Osteocyte (in vitro differentiated cells): ENCODE data around the gene OAF. TPM values are rescaled to one million over a fixed set of nuclear protein-coding genes. Genes with fewer than 3 reads are reported as not detected.

Experiments used
- DNase-seq: peaks from one replicate; pipeline ENCODE4 v3.0.0; 2021; ENCODE audit warnings: mixed read lengths; ENCODE audit not compliant: unreplicated experiment; ENCODE audit errors: extremely low spot score
- H3K27ac Mint-ChIP-seq: one replicate; pipeline ENCODE4 v1.8.0; 2021; ENCODE audit warnings: mild to moderate bottlenecking, mixed read lengths; ENCODE audit not compliant: unreplicated experiment
- H3K27me3 Mint-ChIP-seq: one replicate; pipeline ENCODE4 v1.8.0; 2021; ENCODE audit warnings: mixed read lengths; ENCODE audit not compliant: unreplicated experiment
- H3K36me3 Mint-ChIP-seq: one replicate; pipeline ENCODE4 v1.8.0; 2021; ENCODE audit warnings: mixed read lengths; ENCODE audit not compliant: unreplicated experiment
- H3K4me1 Mint-ChIP-seq: one replicate; pipeline ENCODE4 v1.8.0; 2021; ENCODE audit warnings: mixed read lengths; ENCODE audit not compliant: unreplicated experiment
- H3K4me3 Mint-ChIP-seq: one replicate; pipeline ENCODE4 v1.8.0; 2021; ENCODE audit warnings: mild to moderate bottlenecking, moderate library complexity, mixed read lengths; ENCODE audit not compliant: unreplicated experiment
- H3K9me3 Mint-ChIP-seq: one replicate; pipeline ENCODE4 v1.8.0; 2021; ENCODE audit warnings: mixed read lengths; ENCODE audit not compliant: unreplicated experiment
- CTCF ChIP-seq: fragments of 200-600 bp; sonication (generic); IDR thresholded peaks from 2 replicates; pipeline ENCODE4 v1.5.0; 2021; ENCODE audit warnings: antibody characterized with exemption, mild to moderate bottlenecking, moderate library complexity
- total RNA-seq: library from RNA; stranded (reverse); gene quantifications from 2 replicates; pipeline ENCODE4 v1.2.1, GENCODE V29; 2021

The OAF gene
- total RNA-seq, 1 donor from 2014 or later, result 10.2 TPM

- TF ChIP-seq CTCF, result no peak
- peaks cover 3% of the 10 kb centered on the region for H3K4me1 Mint-ChIP-seq
- H3K9me3 Mint-ChIP-seq, result no peaks in the 10 kb centered on the region
- H3K27me3 Mint-ChIP-seq, result peaks cover 50% of the 10 kb centered on the region
- no peak for DNase-seq
- H3K4me3 Mint-ChIP-seq, result no peak overlapping the region
- no peak overlapping the region for H3K27ac Mint-ChIP-seq
- no peaks in the 10 kb centered on the region for H3K36me3 Mint-ChIP-seq
Measured at GRCh38 chr11:120198403-120198786, 12.4 kb upstream of the OAF start.

GRCh38 chr11:120198787-120199469 is 11.9 kb upstream of the OAF start:
- H3K4me1 Mint-ChIP-seq, result peaks cover 3% of the 10 kb centered on the region
- H3K27ac Mint-ChIP-seq, result no peak overlapping the region
- DNase-seq, result no peak

GRCh38 chr11:120199613-120200012 is 11.2 kb upstream of the OAF start:
- Mint-ChIP-seq H3K4me3 (no peak overlapping the region), H3K4me1 (peaks cover 3% of the 10 kb centered on the region), H3K27me3 (peaks cover 46% of the 10 kb centered on the region), H3K9me3 (no peaks in the 10 kb centered on the region), H3K36me3 (no peaks in the 10 kb centered on the region), H3K27ac (no peak overlapping the region)
- DNase-seq, result no peak
- no peak for TF ChIP-seq CTCF

More at GRCh38 chr11:120198787-120199469, 11.9 kb upstream of the OAF start:
- H3K27me3 Mint-ChIP-seq, result peaks cover 48% of the 10 kb centered on the region
- H3K4me3 Mint-ChIP-seq, result no peak overlapping the region
- H3K36me3 Mint-ChIP-seq, result no peaks in the 10 kb centered on the region
- no peaks in the 10 kb centered on the region for H3K9me3 Mint-ChIP-seq
- no peak for TF ChIP-seq CTCF

- Mint-ChIP-seq H3K9me3 (no peaks in the 10 kb centered on the region), H3K4me1 (peaks cover 3% of the 10 kb centered on the region), H3K27me3 (peaks cover 42% of the 10 kb centered on the region), H3K4me3 (no peak overlapping the region), H3K36me3 (no peaks in the 10 kb centered on the region), H3K27ac (no peak overlapping the region)
- no peak for DNase-seq
- no peak for TF ChIP-seq CTCF
Measured at GRCh38 chr11:120200677-120201076, 10.2 kb upstream of the OAF start.

GRCh38 chr11:120201653-120202052 is 9.2 kb upstream of the OAF start:
- no peaks in the 10 kb centered on the region for H3K36me3 Mint-ChIP-seq
- H3K4me3 Mint-ChIP-seq, result no peak overlapping the region
- DNase-seq, result no peak
- no peak for TF ChIP-seq CTCF
- peaks cover 3% of the 10 kb centered on the region for H3K4me1 Mint-ChIP-seq
- no peaks in the 10 kb centered on the region for H3K9me3 Mint-ChIP-seq
- peaks cover 32% of the 10 kb centered on the region for H3K27me3 Mint-ChIP-seq
- no peak overlapping the region for H3K27ac Mint-ChIP-seq
